ENCODE results near the gene FUBP3.
"Not testable (repeated sequence)": the region's sequence is repeated elsewhere in the genome, so short reads cannot be mapped to it uniquely, and the experiment has no call there.

The FUBP3 gene

DNA sequence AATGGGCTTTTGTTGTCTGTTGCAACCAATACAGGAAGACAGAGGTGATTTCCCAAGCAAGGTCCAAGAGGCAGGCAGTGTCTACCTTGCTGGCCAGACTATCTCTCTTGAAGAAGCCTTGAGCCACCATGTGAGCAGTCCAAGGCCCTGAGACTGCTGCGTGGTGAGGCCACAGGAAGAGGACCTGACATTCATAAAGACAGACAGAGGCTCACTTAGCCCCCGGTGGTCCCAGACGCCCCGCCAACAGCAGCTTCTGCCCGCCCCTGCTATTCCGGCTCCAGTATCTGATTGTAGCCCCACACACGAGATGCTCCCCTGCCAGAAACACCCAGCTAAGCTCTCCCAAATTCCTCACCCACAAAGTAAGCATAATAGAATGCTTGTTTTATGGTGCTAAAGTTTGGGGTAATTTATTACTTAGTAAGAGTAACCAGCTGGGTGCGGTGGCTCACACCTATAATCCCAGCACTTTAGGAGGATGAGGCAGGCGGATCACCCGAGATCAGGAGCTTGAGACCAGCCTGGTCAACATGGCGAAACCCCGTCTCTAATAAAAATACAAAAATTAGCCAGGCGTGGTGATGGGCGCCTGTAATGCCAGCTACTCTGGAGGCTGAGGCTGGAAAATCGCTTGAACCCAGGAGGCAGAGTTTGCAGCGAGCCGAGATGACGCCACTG, 22.8 kb upstream of the FUBP3 start:
- no peak for DNase-seq (ENCODE audit: low spot score)

DNA sequence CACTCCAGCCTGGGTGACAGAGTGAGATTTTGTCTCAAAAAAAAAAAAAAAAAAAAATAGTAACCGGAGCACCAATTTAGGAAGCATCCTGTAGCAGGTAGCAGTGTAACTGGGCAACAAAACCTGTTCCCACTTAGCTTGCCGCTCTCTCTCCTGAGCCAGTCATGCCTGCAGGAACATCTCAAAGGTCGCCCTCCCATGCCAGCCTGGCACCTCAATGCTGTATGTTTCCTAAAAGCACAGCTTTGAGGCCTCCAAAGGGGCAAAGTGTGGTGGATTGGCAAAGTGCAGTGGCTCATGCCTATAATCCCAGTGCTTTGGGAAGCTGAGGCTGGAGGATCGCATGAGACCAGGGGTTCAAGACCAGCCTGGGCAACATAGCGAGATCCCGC, 22.3 kb upstream of the FUBP3 start:
- no peak for DNase-seq (ENCODE audit: low spot score)

DNA sequence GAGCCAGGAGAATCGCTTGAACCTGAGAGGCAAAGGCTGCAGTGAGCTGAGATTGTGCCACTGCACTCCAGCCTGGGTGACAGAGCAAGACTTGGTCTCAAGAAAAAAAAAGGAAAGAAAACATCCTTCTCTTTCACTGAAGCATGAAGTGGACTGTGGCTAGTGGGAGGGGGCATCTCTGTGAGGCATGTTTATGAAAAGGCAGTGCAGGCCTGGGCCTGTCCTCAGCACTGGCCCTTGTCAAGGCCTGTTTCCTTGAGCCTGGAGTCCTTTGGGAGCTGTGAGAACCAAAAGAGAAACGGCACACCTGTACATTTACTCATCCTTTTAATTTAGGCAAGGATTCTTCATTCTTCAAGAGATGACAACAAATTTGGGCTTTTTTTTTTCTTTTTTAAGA, 18.3 kb upstream of the FUBP3 start:
- DNase-seq (ENCODE audit: low spot score) = no peak

DNA sequence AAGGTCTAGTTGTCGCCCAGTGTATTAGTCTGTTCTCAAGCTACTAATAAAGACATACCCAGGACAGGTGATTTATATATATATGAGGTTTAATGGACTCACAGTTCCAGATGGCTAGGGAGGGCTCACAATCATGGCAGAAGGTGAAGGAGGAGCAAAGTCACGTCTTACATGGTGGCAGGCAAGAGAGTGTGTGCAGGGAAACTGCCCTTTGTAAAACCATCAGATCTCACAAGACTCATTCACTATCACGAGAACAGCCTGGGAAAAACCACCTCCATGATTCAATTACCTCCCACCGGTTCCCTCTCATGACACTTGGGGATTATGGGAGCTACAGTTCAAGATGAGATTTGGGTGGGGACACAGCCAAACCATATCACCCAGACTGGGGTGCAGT, 16.9 kb upstream of the FUBP3 start:
- DNase-seq (ENCODE audit: low spot score) = not testable (repeated sequence)

DNA sequence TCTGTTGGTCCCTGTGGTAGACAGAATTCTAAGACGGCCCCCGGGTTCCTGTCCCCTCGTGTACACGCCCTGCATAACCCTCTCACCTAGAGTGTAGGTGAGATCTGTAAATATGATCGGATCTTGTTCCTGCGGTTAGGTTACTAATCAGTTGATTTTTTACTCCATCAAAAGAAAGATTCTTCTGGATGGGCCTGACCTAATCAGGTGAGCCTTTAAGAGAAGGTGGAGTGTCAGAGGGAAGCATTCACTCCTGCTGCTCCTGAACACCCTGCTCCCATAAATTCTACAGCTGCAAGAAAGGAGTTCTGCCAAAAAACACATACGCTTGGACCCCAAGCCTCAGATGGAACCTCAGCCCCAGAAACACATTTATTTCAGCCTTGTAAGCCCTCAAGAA, 15.6 kb upstream of the FUBP3 start:
- DNase-seq (ENCODE audit: low spot score) = no peak

DNA sequence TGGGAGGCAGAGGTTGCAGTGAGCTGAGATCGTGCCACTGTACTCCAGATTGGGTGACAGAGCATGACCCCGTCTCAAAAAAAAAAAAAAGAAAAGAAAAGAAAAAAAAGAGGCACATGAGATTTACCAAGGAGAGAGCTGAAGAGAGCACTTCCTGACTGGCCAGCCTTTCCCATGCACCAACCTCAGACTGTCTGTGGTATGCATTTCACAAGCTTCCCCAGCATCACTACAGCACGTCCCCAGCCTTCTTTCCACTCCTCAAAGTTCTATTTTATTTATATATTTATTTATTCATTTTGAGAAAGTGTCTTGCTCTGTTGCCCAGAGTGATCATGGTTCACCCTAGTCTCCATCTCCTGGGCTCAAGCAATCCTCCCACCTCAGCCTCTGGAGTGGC, 13.6 kb upstream of the FUBP3 start:
- DNase-seq (ENCODE audit: low spot score) = no peak

DNA sequence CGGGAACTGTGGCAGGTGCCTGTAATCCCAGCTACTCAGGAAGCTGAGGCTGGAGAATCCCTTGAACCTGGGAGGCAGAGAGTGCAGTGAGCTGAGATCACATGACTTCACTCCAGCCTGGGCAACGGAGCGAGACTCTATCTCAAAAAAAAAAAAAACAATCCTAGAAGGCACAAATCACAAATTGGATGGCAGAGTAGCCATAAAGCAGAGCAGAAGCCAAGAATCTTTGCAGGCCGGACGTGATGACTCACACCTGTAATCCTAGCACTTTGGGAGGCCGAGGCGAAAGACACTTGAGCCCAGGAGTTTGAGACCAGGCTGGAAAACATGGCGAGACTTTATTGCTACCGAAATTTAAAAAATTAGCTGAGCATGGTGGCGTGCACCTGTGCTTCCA, 9.2 kb upstream of the FUBP3 start:
- DNase-seq (ENCODE audit: low spot score) = no peak

DNA sequence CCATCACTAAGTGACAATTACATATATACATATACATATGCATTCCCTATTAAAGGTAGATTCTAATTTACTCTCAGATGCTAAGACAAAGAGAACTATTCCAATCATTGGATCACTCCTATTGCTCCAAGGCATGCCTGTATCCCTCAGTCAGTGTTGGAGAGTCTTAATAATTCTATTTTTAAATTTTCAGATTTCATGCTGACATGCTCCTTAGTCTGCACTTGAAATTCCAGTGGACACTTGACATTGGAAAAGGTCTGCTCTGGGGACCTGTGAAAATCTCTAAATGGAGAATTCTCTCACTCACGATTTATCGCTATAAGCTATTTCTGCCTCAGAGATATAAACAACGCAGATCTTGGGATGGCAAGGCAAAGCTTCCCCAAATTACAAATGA, 3.9 kb upstream of the FUBP3 start:
- DNase-seq (ENCODE audit: low spot score) = no peak

DNA sequence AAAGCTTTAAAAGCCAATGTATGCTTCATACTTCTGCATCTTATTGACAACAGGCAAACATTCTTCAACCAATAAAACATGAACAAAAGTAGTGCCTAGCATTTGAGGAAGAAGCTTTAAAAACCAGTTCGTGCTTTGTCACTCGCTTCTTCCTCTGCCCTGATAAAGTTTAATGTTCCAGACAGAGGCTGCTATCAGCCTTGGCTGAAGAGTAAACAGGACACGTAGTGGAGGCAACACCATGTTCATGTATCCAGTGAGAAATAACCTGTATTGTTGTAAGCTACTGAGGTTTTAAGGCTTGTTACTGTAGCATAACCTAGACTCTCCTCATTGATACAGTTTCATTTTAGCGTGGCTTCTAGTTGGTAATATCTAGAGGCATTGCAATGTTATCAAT, 3.2 kb upstream of the FUBP3 start:
- DNase-seq (ENCODE audit: low spot score) = no peak

DNA sequence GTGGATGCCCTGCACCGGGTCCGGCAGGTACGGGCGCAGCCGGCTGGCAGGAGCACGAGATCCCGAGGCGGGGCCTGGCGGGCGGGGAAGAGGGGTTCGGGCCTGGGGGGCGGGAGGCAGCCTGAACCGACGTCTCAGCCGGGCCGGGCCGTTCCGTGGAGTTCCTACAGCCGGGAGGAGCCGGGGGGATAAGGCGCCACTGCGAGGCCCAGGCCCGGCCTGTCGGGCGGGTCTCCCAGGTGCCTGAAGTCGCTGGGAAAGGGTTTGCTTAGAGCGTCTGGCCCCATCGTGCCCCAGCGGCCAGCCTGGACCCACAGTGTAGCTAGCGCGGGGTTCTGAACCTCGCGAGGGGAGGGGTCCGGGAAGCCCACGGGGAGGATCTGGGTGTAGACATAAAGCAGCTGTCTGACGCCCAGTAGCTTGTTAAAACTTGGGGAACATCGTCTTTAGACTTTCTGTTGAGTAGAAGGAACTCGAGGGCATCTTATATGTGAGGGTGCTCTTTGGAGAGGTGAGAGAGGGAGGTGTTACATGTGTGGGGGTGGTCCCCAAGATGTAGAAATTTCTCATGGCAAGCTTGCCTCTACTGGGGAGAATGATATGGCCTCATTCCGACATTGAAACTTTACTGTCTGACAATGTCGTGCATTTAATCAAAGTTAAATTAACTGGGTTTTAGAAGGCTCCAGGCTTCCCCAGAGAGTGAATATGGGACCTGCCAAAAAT, 524 bp downstream of the FUBP3 start:
- DNase-seq (ENCODE audit: low spot score) = no peak

DNA sequence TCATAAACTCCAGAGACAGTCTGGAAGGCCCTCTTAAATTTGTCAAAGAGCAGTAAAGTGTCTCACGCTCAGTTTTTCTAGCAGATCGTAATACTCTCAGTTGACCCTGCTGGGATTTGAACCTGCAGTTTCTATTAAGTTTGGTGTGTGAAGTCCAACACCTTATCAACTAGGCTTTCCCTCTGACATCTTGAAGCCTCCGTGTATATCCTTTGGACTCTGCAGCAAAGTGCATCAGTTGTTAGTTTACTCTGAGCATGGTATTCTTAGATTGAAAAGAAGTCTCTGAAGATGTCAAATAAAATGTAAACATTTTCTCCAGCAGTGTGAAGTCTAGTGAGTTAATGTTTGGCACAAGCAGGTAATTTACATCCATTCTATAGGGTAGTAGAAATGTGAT, 2.4 kb downstream of the FUBP3 start:
- DNase-seq (ENCODE audit: low spot score) = no peak

DNA sequence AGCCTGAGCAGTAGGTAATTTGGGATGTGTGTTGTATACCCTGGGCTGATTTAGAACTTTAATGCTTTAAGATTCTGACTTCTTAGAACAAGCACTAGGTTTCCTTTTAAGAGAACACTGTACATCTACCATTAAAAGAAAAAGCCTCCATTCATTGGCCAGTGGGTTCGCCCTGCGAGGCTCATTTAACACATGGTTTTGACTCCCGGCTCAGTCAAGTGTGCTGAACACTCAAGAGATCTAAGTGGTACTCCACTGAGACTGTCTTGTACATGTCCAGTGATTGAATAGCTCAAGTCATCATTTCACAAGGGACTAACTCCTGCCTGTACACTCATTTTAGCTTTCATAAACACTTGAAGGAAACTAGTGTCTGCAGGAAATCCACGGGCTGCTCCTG, 3.9 kb downstream of the FUBP3 start:
- no peak for DNase-seq (ENCODE audit: low spot score)

DNA sequence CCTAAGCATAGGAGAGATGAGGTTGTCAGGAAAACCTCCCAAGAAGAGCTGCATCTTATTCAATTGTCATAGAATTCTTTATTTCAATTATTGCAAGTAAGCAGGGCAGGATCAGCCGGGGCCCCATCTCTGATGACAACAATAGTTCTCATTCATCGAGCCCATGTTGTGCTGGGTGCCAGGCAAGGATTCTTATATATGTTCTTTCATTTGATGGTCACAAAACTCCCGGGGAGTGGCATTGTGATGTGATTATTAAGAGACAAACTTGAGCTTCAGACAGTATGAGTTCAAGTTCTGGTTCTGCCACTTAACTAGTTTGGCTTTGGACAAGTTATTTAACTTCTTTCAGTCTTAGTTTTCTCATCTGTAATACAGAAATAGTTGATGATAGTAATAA, 8.5 kb downstream of the FUBP3 start:
- no peak for DNase-seq (ENCODE audit: low spot score)

DNA sequence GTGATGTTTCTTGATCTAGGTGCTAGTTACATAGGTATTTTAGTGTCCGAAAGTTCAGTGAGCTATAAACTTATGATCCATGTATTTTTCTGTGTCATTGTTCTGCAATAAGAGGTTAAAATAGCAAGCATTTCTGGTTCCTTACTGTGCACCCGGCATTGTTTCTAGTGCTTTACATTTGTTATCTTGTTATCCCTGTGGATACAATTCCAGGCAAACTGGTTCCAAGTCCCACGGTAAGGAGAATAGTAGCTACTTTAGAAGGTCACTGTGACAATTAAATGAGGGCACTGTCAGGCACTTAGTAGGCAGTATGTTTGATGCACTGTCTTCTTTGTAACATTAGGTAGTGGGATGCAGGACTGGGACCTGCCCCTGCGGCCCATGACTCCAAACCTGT, 9.0 kb downstream of the FUBP3 start:
- DNase-seq (ENCODE audit: low spot score) = no peak

DNA sequence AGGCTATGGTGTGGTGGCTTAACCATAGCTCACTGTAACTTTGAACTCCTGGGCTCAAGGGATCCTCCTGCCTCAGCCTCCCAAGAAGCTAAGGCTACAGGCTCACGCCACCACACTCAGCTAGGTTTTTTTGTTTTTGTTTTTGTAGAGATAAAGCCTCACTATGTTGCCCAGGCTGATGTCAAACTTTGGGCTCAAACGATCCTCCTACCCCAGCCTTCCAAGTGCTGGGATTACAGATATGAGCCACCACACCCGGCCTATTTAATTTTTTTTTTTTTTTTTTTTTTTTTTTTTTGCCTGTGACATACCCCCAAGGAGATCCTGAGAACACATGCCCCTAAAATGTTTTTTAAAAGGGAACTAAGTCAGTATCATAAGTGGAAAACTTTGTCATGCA, 10.4 kb downstream of the FUBP3 start:
- DNase-seq (ENCODE audit: low spot score) = no peak

DNA sequence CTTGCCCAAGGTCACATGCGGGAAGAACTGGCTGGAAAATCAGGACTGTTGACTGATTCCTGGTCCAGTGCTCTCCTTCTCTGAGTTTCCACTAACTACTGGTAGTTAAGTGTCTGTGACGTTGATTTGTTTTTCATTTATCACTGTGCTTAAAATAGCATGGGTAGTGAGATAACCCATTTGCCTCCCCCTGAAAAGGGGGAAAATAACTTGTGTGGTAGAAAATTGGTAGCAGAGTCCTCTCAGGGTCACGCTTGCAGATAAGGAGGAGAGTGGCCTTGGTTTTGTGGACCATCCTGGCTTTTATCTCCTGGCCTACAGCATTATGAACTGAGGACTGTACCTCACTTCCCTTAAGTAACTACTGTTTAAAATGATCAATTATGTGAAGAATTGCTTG, 10.9 kb downstream of the FUBP3 start:
- DNase-seq (ENCODE audit: low spot score) = no peak

DNA sequence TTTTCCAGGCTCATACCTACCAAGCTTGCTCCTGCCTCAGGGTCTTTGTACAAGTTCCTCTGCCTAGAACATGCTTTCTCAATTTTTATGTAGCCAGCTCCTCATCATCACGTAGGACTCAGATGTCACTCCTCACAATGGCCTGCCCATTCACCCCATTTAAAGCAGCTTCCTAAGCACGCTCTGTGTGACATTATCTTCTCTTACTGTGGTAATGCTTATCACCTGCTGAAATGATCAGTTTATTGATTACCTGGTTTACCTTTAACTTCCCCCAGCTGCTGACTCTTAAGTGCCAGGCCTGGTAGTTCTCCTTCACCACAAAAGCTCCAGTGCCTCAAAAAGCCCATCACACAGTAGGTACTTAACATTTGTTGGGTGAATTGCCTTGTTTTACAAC, 13.6 kb downstream of the FUBP3 start:
- DNase-seq (ENCODE audit: low spot score) = no peak

DNA sequence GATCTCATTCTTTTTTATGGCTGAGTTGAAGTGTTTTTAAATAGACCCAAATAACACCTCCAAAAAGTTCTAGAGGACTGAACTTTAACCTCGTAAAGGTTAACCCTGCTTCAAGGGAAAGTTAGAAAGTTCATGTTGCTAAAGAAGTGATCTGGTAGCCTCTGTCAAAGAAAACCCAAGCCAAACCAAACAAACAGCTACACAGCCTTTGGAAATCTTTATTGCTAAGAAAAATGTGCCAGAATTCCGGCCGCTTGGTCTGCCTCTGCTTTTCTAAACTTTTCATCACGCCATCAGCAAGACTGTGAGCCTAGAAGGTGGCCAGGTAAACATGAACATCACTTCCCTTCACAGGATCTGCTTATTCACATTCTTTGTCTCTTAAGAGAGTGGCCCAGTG, 17.9 kb downstream of the FUBP3 start:
- DNase-seq (ENCODE audit: low spot score) = no peak

DNA sequence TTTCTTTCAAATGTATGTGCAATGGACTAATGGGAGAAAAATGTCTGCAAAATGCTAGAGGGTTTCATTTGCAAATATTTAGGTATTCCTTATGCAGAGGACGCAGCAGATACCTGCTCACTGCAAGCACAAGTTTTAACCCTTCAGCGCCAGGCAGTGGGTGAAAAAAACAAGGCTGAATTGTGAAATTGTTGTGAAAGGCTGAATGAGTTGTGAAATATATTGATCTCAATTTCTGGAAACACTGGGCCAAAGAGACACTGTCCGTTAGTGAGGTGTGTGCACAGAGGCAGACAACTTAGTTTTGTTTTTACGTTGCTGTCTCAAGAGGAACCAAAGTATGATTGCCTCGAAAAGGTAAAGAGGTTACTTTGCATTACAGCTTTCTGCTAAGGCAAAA, 18.8 kb downstream of the FUBP3 start:
- no peak for DNase-seq (ENCODE audit: low spot score)

DNA sequence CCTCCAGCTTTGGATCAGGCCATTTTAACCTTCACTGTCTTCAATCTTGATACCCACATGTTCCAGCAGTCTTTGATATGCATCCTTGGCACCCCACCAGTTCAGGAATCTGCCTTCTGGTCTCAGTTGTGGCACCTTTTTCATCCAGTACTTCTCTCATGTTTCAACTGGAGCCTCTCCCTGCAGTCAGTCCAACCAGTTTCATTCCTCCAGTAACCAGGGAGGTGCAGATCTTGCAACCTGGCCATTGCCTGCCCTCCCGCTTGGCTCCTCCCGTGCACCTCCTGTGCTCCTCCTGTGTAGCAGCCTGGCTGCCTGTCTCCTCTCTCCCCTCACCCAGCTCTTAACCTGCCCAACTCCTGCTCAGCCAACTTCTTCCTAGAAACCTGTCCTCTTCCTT, 20.2 kb downstream of the FUBP3 start:
- DNase-seq (ENCODE audit: low spot score) = no peak

DNA sequence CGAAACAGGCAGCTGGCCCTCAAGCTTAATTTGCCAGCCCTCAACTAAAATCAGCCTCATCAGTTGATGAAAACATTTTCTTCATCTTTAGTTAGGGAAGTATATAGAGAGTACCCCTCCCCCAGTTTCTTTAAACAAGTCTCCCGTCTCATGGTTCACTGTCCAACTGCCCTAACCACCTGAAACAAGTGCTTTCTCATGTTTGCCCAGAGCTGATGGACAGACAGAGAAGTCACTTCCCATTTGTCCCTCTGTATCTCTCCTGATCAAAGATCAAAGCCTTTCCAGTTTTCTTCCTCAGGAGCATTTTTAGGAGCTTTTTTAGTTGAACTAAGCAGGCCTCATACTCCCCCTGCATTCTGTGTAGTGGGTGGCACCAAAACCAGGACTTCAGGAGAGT, 21.7 kb downstream of the FUBP3 start:
- no peak for DNase-seq (ENCODE audit: low spot score)

DNA sequence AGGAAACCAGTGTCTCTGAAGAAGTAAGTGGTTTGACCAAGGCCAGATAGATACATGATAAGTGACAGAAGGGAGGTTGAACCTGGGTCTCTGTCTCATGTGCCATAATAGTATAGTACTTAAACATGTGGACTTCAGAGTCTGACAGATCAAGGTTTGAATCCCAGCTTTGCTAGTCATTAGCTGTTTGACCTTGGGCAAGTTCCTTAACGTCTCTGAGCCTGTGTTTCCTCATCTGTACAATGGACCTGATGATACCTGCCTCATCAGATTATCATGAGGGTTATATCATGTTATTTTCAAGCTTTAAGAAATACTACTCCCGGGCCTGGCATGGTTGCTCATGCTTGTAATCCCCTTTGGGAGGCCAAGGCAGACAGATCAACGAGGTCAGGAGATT, 24.9 kb downstream of the FUBP3 start:
- no peak for DNase-seq (ENCODE audit: low spot score)

DNA sequence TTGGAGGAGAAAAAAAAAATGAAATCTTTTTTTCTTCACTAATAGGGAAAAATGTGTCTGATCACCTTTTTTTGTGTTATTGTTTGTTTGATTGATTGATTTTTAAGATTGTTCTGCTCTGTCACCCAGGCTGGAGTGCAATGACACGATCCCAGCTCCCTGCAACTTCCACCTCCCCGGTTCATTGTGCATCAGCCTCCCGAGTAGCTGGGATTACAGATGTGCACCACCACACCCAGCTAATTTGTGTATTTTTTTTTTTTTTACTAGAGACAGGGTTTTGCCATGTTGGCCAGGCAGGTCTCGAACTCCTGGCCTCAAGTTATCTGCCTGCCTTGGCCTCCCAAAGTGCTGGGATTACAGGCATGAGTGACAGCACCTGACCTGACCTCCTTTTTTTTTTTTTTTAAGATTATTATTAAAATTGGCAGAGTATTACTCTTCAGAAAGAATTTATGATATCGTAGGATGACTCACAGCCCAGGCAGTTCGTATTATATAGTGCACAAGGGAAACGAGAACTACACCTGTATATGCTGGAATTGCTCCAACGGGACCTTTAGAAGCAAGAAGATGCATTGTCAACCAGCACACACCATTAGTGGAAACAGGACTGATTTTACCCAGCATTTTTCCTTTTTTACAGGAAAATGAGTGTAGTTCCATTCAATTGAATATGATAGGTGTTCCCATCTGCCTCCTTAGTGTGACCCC, 27.7 kb downstream of the FUBP3 start:
- DNase-seq (ENCODE audit: low spot score) = no peak
